HCT116 (cell line): ENCODE data around the gene ELOB. TPM values are rescaled to one million over a fixed set of nuclear protein-coding genes. Genes with fewer than 3 reads are reported as not detected.

Experiments used
- ATAC-seq: fragments of 200-7000 bp; cut with Tn5 transposase; 2 replicates; pipeline ENCODE4 v1.9.1; 2020; ENCODE audit warnings: mild to moderate bottlenecking, moderate library complexity
- BruUV-seq: library from RNA; stranded (reverse); fragments of 400-500 nt; replicated peaks from 2 replicates; lab custom pipeline; 2021; lab: Mats Ljungman, UMichigan
- CTCF ChIA-PET: fragments of 300-600 bp; sonication (Branson Sonifier 250); formaldehyde crosslinking; loops from one replicate; lab custom pipeline; 2021; ENCODE audit warnings: antibody characterized with exemption; lab: Charles Lee
- POLR2A ChIA-PET: fragments of 300-600, 350-600 bp; sonication (Branson Sonifier 250); formaldehyde crosslinking; loops from one replicate; lab custom pipeline; 2021; ENCODE audit warnings: antibody characterized with exemption; lab: Charles Lee
- RAD21 ChIA-PET, 2 experiments: fragments of 300-600 bp; sonication (Branson Sonifier 250); formaldehyde crosslinking; loops; one replicate each; lab custom pipeline; 2023; ENCODE audit warnings: low total read pairs in 2 of 2; ENCODE audit not compliant: uncharacterized antibody in 2 of 2, unreplicated experiment in 2 of 2, low non-redundant PET in 1 of 2; lab: Charles Lee
- DNase-seq: peaks from one replicate; pipeline ENCODE4 v3.0.0-alpha.2; 2010; ENCODE audit warnings: low read depth, low spot score
- H2AFZ ChIP-seq: fragments of 200-600 bp; shearing (Covaris generic), sonication (generic); 2 replicates; pipeline ENCODE4 v1.6.1; 2017; ENCODE audit warnings: low read depth, mixed run types, mixed read lengths, antibody characterized with exemption, low read length; ENCODE audit not compliant: poor library complexity, severe bottlenecking
- H3K27ac ChIP-seq: 2 replicates; pipeline ENCODE4 v1.5.1; 2012; ENCODE audit warnings: low read depth, low read length
- H3K27me3 ChIP-seq: fragments of 200-600 bp; sonication (generic); 2 replicates; pipeline ENCODE4 v1.6.1; 2016; ENCODE audit warnings: mixed run types, low read length, mixed read lengths; ENCODE audit not compliant: insufficient read depth
- H3K36me3 ChIP-seq, 2 experiments: fragments of 200-500 bp in 1 of 2; fragments of 200-600 bp in 1 of 2; sonication (Bioruptor generic) in 1 of 2; sonication (generic) in 1 of 2; 2 replicates each; pipeline versions ENCODE4 v1.5.1 to v1.6.1; 2014 to 2016; ENCODE audit warnings: low read length in 2 of 2, inconsistent platforms in 1 of 2, mixed read lengths in 1 of 2, mixed run types in 1 of 2; ENCODE audit not compliant: insufficient read depth in 2 of 2, control insufficient read depth in 1 of 2
- H3K4me1 ChIP-seq, 2 experiments: fragments of 200-600 bp in 1 of 2; sonication (generic) in 1 of 2; 2 replicates each; pipeline versions ENCODE4 v1.5.1 to v1.6.1; 2012 to 2017; ENCODE audit warnings: low read length in 2 of 2, inconsistent platforms in 1 of 2, mild to moderate bottlenecking in 1 of 2, mixed read lengths in 1 of 2, mixed run types in 1 of 2, moderate library complexity in 1 of 2; ENCODE audit not compliant: insufficient read depth in 2 of 2, control insufficient read depth in 1 of 2
- H3K4me2 ChIP-seq: fragments of 200-600 bp; sonication (generic); 2 replicates; pipeline ENCODE4 v1.6.1; 2017; ENCODE audit warnings: mixed run types, low read length, mixed read lengths
- H3K4me3 ChIP-seq, 2 experiments: fragments of 200-600 bp in 1 of 2; sonication (generic) in 1 of 2; replicated peaks in 1 of 2; 2 replicates each; pipeline ENCODE4 v1.5.1; 2011 to 2016; ENCODE audit warnings: low read length in 2 of 2, control low read depth in 1 of 2, low read depth in 1 of 2, mild to moderate bottlenecking in 1 of 2, mixed read lengths in 1 of 2, mixed run types in 1 of 2
- H3K79me2 ChIP-seq: fragments of 200-600 bp; sonication (generic); 2 replicates; pipeline ENCODE4 v1.6.1; 2017; ENCODE audit warnings: mild to moderate bottlenecking, mixed run types, low read length, moderate library complexity, mixed read lengths; ENCODE audit not compliant: insufficient read depth
- H3K9ac ChIP-seq: fragments of 200-600 bp; sonication (generic); 2 replicates; pipeline ENCODE4 v1.6.1; 2016; ENCODE audit warnings: low read length, mixed read lengths
- H3K9me2 ChIP-seq: fragments of 200-600 bp; sonication (generic), shearing (Covaris generic); 2 replicates; pipeline ENCODE4 v1.6.1; 2017; ENCODE audit warnings: mixed run types, mild to moderate bottlenecking, moderate library complexity; ENCODE audit not compliant: insufficient read depth
- H3K9me3 ChIP-seq, 2 experiments: fragments of 200-500 bp in 1 of 2; fragments of 200-600 bp in 1 of 2; sonication (Bioruptor generic) in 1 of 2; sonication (generic) in 1 of 2; 2 replicates each; pipeline ENCODE4 v1.6.1; 2014 to 2017; ENCODE audit warnings: low read length in 2 of 2, mixed read lengths in 2 of 2, inconsistent platforms in 1 of 2, low read depth in 1 of 2, mild to moderate bottlenecking in 1 of 2, mixed run types in 1 of 2, moderate library complexity in 1 of 2; ENCODE audit not compliant: control insufficient read depth in 1 of 2, insufficient read depth in 1 of 2
- H4K20me1 ChIP-seq: fragments of 200-600 bp; sonication (generic), shearing (Covaris generic); 2 replicates; pipeline ENCODE4 v1.6.1; 2017; ENCODE audit warnings: mixed run types, mild to moderate bottlenecking, moderate library complexity; ENCODE audit not compliant: insufficient read depth
- CBX3 ChIP-seq: IDR thresholded peaks from 2 replicates; pipeline ENCODE4 v1.6.1; 2012; ENCODE audit warnings: low read depth
- CEBPB ChIP-seq: IDR thresholded peaks from 2 replicates; pipeline ENCODE4 v1.6.1; 2012; ENCODE audit warnings: low read depth
- EGR1 ChIP-seq: IDR thresholded peaks from 2 replicates; pipeline ENCODE4 v1.6.1; 2012; ENCODE audit warnings: low read depth
- ELF1 ChIP-seq: IDR thresholded peaks from 2 replicates; pipeline ENCODE4 v1.6.1; 2012; ENCODE audit warnings: low read depth, borderline replicate concordance
- EZH2 ChIP-seq: fragments of 200-600 bp; sonication (generic); IDR thresholded peaks from 2 replicates; pipeline ENCODE4 v1.6.1; 2017; ENCODE audit warnings: antibody characterized with exemption, mixed run types
- EZH2phosphoT487 ChIP-seq: fragments of 200-600 bp; IDR thresholded peaks from 2 replicates; pipeline ENCODE4 v1.6.1; 2018; ENCODE audit warnings: antibody characterized with exemption, borderline replicate concordance
- FOSL1 ChIP-seq: IDR thresholded peaks from 2 replicates; pipeline ENCODE4 v1.6.1; 2012; ENCODE audit warnings: low read depth
- JUND ChIP-seq: IDR thresholded peaks from 2 replicates; pipeline ENCODE4 v1.6.1; 2012
- POLR2A ChIP-seq: IDR thresholded peaks from 2 replicates; pipeline ENCODE4 v1.7.0; 2011; ENCODE audit warnings: borderline replicate concordance; ENCODE audit not compliant: insufficient read depth, insufficient read length; ENCODE audit errors: extremely low read depth
- POLR2AphosphoS5 ChIP-seq: IDR thresholded peaks from 2 replicates; pipeline ENCODE4 v1.6.1; 2011; ENCODE audit warnings: mild to moderate bottlenecking, low read depth, low read length, moderate library complexity
- RAD21 ChIP-seq: IDR thresholded peaks from 2 replicates; pipeline ENCODE4 v1.6.1; 2012; ENCODE audit warnings: low read depth, mild to moderate bottlenecking
- SIN3A ChIP-seq: IDR thresholded peaks from 2 replicates; pipeline ENCODE4 v1.6.1; 2012; ENCODE audit warnings: low read depth
- SRF ChIP-seq: IDR thresholded peaks from 2 replicates; pipeline ENCODE4 v1.6.1; 2012; ENCODE audit warnings: low read depth
- TCF7L2 ChIP-seq: IDR thresholded peaks from 2 replicates; pipeline ENCODE4 v1.7.0; 2011; ENCODE audit warnings: borderline replicate concordance, inconsistent platforms; ENCODE audit not compliant: insufficient read depth, insufficient read length; ENCODE audit errors: extremely low read depth
- YY1 ChIP-seq: IDR thresholded peaks from 2 replicates; pipeline ENCODE4 v1.6.1; 2011; ENCODE audit warnings: low read length, low read depth, moderate library complexity, mild to moderate bottlenecking; ENCODE audit not compliant: insufficient replicate concordance; ENCODE audit errors: extremely low read depth
- ZFX ChIP-seq: fragments of 450-650 bp; IDR thresholded peaks from 2 replicates; pipeline ENCODE4 v1.6.1; 2017
- ZNF274 ChIP-seq: fragments of 200-500 bp; sonication (Bioruptor generic); IDR thresholded peaks from 2 replicates; pipeline ENCODE4 v1.6.1; 2014; ENCODE audit warnings: mild to moderate bottlenecking, low read depth, low read length, inconsistent platforms
- intact Hi-C: fragments of 100-400 bp; cut with micrococcal nuclease; formaldehyde crosslinking; loops from 2 replicates; pipeline ENCODE4 v1.10.0; 2022
- total RNA-seq: library from RNA; stranded (reverse); gene quantifications from one replicate; pipeline ENCODE4 v1.2.1, GENCODE V29; 2021; ENCODE audit not compliant: unreplicated experiment
- TF ChIP-seq, protein P1 (sequence below): IDR thresholded peaks from 2 replicates; pipeline ENCODE4 v1.6.1; 2012
- TF ChIP-seq, protein P2 (sequence below), 3 experiments: fragments of 200-600 bp in 1 of 3; sonication (generic) in 1 of 3; IDR thresholded peaks in 2 of 3; conservative IDR thresholded peaks in 1 of 3; 2 replicates each; pipeline ENCODE4 v1.5.1; 2012 to 2017; ENCODE audit warnings: low read depth in 2 of 3, low read length in 2 of 3, antibody characterized with exemption in 1 of 3, borderline replicate concordance in 1 of 3, control low read depth in 1 of 3, mild to moderate bottlenecking in 1 of 3, mixed read lengths in 1 of 3, mixed run types in 1 of 3, moderate library complexity in 1 of 3; ENCODE audit not compliant: insufficient read depth in 1 of 3
- TF ChIP-seq, protein P3 (sequence below): IDR thresholded peaks from 2 replicates; pipeline ENCODE4 v1.6.1; 2012

ELOB gene
- total RNA-seq, 1 experiment from 2014 or later = 239 TPM

DNA sequence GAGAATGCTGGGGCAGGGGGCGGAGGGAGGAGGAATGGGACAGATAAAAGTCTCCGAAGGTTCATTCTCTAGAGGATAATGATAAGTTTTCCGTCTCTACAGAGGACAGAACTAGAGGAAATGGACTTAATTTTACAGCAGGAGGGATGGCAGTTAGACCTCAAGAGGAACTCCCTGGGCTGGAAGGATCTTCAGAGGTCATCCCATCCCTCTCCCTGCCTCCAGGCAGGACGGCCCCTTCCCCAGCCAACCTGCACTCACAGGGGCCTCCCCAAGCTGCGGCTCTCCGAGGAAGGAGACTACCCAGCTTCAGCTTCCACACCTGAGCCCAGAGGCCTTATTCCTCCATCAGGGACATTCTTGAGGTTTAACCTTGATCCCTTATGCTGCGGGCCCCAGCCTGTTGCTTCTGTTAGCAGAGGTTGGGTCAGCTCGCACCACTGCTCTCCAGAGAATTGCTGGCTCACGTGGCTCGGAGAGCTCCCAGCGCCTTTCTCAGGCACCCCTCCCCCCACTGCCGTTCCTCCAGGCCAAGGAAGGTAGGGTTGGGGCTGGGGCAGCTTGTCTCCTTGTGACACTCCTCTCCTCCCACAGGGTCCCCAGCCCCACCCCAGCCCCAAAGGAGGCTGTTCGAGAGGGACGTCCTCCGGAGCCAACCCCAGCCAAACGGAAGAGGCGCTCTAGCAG lies 8.5 kb downstream of the ELOB start:
- no TSS peak for BruUV-seq

DNA sequence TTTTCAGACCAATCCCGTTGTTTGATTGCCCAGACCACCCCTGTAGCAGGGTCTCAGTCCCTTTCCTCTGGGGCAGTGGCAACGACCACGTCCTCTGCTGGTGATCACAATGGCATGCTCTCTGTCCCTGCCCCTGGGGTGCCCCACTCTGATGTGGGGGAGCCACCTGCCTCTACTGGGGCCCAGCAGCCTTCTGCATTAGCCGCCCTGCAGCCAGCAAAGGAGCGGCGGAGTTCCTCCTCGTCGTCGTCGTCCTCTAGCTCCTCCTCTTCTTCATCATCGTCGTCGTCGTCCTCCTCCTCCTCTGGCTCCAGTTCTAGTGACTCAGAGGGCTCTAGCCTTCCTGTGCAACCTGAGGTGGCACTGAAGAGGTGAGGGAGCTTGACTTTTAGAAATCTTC lies 9.2 kb downstream of the ELOB start:
- no TSS peak for BruUV-seq
- Histone ChIP-seq H3K27me3 (no peaks in the 10 kb centered on the region), H3K4me2 (no peak overlapping the region), H3K9ac (no peak overlapping the region), H3K79me2 (peaks cover 90% of the 10 kb centered on the region), H3K9me2 (no peaks in the 10 kb centered on the region), H3K4me1 (peaks cover 0 to 36% of the 10 kb centered on the region in 2 experiments; a peak in 2 of 4 replicates), H3K36me3 (peaks cover 53 to 89% of the 10 kb centered on the region in 2 experiments), H4K20me1 (peaks cover 25% of the 10 kb centered on the region; the same call in 1 of the 2 replicates), H3K27ac (no peak overlapping the region), H3K4me3 (no peak overlapping the region), H2AFZ (no peak overlapping the region), H3K9me3 (no peaks in the 10 kb centered on the region)
- no peak for DNase-seq
- RAD21 ChIA-PET = no interaction called here
- intact Hi-C loops = no loop called here
- CTCF ChIA-PET = no interaction called here
- POLR2A ChIA-PET = interaction anchor here (1.4 kb wide), 1 partner anchor 9 kb away, joined by 3 read pairs; no protein-coding TSS in a partner anchor
- ATAC-seq = no peak
- no peak for TF ChIP-seq RAD21
- TF ChIP-seq FOSL1 = no peak
- no peak for TF ChIP-seq SIN3A
- TF ChIP-seq SRF = no peak
- no peak for TF ChIP-seq EZH2phosphoT487
- TF ChIP-seq EGR1 = no peak
- TF ChIP-seq CEBPB = no peak
- TF ChIP-seq, protein P1, sequence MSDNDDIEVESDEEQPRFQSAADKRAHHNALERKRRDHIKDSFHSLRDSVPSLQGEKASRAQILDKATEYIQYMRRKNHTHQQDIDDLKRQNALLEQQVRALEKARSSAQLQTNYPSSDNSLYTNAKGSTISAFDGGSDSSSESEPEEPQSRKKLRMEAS = no peak
- TF ChIP-seq ELF1 = no peak
- no peak for TF ChIP-seq TCF7L2
- TF ChIP-seq POLR2AphosphoS5 = no peak
- TF ChIP-seq, protein P2, sequence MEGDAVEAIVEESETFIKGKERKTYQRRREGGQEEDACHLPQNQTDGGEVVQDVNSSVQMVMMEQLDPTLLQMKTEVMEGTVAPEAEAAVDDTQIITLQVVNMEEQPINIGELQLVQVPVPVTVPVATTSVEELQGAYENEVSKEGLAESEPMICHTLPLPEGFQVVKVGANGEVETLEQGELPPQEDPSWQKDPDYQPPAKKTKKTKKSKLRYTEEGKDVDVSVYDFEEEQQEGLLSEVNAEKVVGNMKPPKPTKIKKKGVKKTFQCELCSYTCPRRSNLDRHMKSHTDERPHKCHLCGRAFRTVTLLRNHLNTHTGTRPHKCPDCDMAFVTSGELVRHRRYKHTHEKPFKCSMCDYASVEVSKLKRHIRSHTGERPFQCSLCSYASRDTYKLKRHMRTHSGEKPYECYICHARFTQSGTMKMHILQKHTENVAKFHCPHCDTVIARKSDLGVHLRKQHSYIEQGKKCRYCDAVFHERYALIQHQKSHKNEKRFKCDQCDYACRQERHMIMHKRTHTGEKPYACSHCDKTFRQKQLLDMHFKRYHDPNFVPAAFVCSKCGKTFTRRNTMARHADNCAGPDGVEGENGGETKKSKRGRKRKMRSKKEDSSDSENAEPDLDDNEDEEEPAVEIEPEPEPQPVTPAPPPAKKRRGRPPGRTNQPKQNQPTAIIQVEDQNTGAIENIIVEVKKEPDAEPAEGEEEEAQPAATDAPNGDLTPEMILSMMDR (IDR thresholded peaks at IDR 0.05 in 2 of 3, conservative IDR thresholded peaks at IDR 0.05 in 1 of 3; ENCODE audit: borderline replicate concordance in 1 of 3, insufficient read depth in 1 of 3, low read depth in 2 of 3, low read length in 2 of 3) = no peak
- TF ChIP-seq JUND = no peak
- no peak for TF ChIP-seq EZH2
- TF ChIP-seq ZFX = no peak
- TF ChIP-seq YY1 = no peak
- no peak for TF ChIP-seq POLR2A
- TF ChIP-seq, protein P3, sequence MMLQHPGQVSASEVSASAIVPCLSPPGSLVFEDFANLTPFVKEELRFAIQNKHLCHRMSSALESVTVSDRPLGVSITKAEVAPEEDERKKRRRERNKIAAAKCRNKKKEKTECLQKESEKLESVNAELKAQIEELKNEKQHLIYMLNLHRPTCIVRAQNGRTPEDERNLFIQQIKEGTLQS = no peak
- no peak for TF ChIP-seq ZNF274

More for the DNA sequence above, 8.5 kb downstream of the ELOB start:
- Histone ChIP-seq H3K36me3 (peaks cover 47 to 88% of the 10 kb centered on the region in 2 experiments), H3K4me3 (no peak overlapping the region), H3K4me1 (peaks cover 0 to 43% of the 10 kb centered on the region in 2 experiments; a peak in 2 of 4 replicates), H4K20me1 (peaks cover 22% of the 10 kb centered on the region; the same call in 1 of the 2 replicates), H3K9ac (no peak overlapping the region), H3K9me3 (no peaks in the 10 kb centered on the region), H3K4me2 (no peak overlapping the region), H3K79me2 (peaks cover 89% of the 10 kb centered on the region), H3K9me2 (no peaks in the 10 kb centered on the region), H3K27me3 (no peaks in the 10 kb centered on the region), H2AFZ (no peak overlapping the region), H3K27ac (no peak overlapping the region)
- RAD21 ChIA-PET = no interaction called here
- CTCF ChIA-PET = no interaction called here
- ATAC-seq (no peak), DNase-seq (no peak)
- TF ChIP-seq CBX3 = no peak
- no peak for TF ChIP-seq SIN3A
- intact Hi-C loops = no loop called here
- POLR2A ChIA-PET = interaction anchor here (1.4 kb wide), 1 partner anchor 10 kb away, joined by 3 read pairs; no protein-coding TSS in a partner anchor
